Spleen (tissue), 7 donors: ENCODE measurements around the gene PMPCA.

Source experiments
- CTCF ChIP-seq, 11 experiments: fragments of 200-600 bp in 7 of 11; fragments of 450-650 bp in 4 of 11; sonication (generic) in 4 of 11; IDR thresholded peaks in 8 of 11; conservative IDR thresholded peaks in 3 of 11; 1 replicate in 7 of 11; 2 replicates in 4 of 11; pipeline versions ENCODE4 v1.4.0 to v1.8.0; 2016 to 2021; ENCODE audit warnings: antibody characterized with exemption in 11 of 11, inconsistent platforms in 4 of 11, mild to moderate bottlenecking in 1 of 11
- POLR2A ChIP-seq, 3 donors: fragments of 450-650 bp; IDR thresholded peaks; one replicate each; pipeline ENCODE4 v1.5.1; 2017; ENCODE audit warnings: antibody characterized with exemption in 3 of 3, mild to moderate bottlenecking in 1 of 3
- POLR2AphosphoS5 ChIP-seq, 3 donors: sonication (generic); formaldehyde crosslinking; IDR thresholded peaks; one replicate each; pipeline ENCODE4 v1.5.1; 2017; ENCODE audit warnings: antibody characterized with exemption in 3 of 3
- donor health status: DM: no; HTN: no; CAD: no; lungs with moderate emphysema.
- donor health status: DM: no; HTN: no; CAD: no.
- donor health status: DM: no; HTN: no; CAD: no.

- TF ChIP-seq CTCF (IDR thresholded peaks at IDR 0.05 in 8 of 11, conservative IDR thresholded peaks at IDR 0.05 in 3 of 11) (no peak), POLR2A (IDR thresholded peaks at IDR 0.05) (no peak), POLR2AphosphoS5 (IDR thresholded peaks at IDR 0.05) (peak in 1 of 3 donors; percentile 29)
Measured at GRCh38 chr9:136419092-136419420, 8.6 kb downstream of the PMPCA start.
